ENCODE measurements around the gene MTUS2.
A peak's percentile ranks its signal among the peaks of the same experiment; 100 is the strongest.

DNA sequence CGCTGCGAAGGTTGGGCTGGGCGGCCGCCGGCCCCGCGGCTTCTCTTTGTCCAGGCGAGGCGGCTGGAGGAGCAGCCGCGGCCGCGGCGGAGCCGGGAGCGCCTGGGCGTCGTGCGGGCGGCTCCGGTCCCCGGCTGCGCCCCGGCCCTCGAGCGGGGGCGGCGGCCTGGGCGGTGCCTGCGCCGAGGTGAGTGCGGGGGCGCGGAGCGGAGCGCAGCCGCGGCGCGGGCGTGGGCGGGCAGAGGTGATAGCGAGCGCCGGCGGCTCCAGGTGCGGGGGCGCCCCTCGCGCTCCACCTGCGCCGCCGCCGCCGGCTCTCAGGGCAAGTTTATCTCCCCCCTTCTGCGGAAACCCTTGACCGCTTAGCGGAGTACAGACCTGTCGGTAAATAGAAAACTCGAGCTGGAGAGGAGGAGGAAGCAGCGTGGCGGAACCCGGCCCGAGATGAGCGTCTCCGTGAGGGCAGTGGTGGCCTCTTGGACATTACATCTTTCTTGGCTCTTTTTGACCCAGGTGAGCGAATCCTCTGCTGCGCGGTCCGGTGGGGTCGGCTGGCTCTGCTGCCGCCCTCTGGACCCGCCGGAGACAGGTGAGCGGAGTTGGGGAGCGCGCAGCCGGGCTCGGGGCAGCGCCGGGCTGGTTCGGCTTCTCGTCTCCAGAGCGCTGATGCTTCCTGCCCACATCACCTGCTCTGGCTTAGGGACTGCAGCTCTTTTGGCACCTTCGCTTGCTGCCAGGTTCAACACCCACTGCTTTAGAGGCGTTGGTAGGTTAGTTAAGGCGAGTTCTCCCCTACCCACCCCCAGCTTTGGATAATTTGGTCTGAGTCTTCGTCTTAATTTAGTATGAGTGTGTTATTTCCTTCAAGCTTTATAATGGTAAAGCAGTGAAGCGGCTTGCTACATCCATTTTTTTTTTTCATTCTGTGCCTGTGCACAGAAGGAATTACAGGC lies at the start of gene MTUS2:
- TF ChIP-seq CTCF (IDR thresholded peaks at IDR 0.05) (peak; percentile 59), ZFX (IDR thresholded peaks at IDR 0.05; ENCODE audit: borderline replicate concordance) (no peak)

Measured in 22Rv1 (cell line).